ENCODE data around the gene FHOD3.

FHOD3 gene

DNA sequence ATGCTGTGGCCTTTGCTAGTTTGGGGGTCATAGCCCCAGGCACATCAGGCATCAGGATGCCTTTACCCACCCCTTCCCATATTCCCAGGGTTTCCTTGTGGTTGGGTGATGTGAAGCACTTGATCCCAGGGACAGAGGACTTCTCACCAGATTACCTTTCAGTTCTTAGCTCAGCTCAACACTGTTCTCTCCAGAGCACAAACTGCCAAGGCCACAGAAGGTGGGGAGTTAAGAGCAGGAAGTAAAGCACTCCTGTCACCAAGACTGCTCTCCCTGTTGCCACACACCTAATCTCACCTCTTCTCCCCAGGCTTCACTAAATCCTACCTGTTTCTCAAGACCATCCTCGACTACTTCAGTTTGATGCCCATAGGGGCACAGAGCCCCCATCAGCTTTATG is 25.9 kb downstream of the FHOD3 start:
- H3K27ac Mint-ChIP-seq: no peak overlapping the region
- no peaks in the 10 kb centered on the region for H3K4me1 Mint-ChIP-seq (ENCODE audit: low read depth)
- no peak for DNase-seq
- H3K36me3 Mint-ChIP-seq (ENCODE audit: low read depth): no peaks in the 10 kb centered on the region
- no peak overlapping the region for H3K4me3 Mint-ChIP-seq
- H3K9me3 Mint-ChIP-seq: peaks cover 13% of the 10 kb centered on the region
- H3K27me3 Mint-ChIP-seq: peaks cover 50% of the 10 kb centered on the region

DNA sequence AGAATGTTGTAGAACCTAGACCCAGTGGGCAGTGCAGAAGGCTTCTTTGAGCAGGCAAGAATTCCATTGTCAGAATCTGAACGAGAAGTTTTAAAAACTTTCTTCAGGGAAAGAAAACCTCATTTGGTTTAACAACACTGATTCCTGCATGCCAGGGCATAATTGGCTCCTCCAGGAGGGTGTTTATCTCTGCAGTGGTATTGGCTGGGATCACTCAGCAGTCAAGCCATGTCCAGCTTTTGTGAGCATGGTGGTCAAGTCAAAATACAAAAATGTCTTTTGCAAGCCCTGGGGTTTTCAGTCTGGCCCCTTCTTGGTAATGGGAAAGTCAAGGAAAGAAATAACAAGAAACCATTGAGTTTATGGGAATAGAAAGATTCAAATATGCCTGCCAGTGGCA is 28.3 kb downstream of the FHOD3 start:
- Mint-ChIP-seq H3K27me3 (peaks cover 49% of the 10 kb centered on the region), H3K9me3 (no peaks in the 10 kb centered on the region), H3K36me3 (ENCODE audit: low read depth) (no peaks in the 10 kb centered on the region), H3K27ac (no peak overlapping the region), H3K4me3 (no peak overlapping the region), H3K4me1 (ENCODE audit: low read depth) (no peaks in the 10 kb centered on the region)
- no peak for DNase-seq

DNA sequence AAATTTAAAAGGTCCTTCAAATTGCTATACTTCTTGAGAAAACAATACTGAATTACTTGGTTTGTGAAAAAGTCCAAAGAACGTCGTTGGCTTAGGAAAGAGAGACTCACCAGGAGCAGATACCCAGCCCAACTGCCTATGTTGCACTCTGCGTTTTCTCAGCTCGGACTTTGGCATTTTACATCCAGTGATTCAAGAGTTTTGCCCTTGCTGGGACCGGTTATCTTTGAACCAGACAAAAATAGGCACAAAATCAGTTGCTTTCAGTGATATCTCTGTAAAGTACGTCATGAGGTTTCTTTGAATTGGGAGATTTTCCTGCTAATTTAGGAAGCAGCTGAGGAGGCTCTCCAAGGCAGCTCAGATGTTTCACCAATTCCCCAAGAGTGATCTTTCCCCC is 29.3 kb downstream of the FHOD3 start:
- Mint-ChIP-seq H3K4me3 (no peak overlapping the region), H3K4me1 (ENCODE audit: low read depth) (no peaks in the 10 kb centered on the region), H3K36me3 (ENCODE audit: low read depth) (no peaks in the 10 kb centered on the region), H3K9me3 (no peaks in the 10 kb centered on the region), H3K27me3 (peaks cover 44% of the 10 kb centered on the region), H3K27ac (no peak overlapping the region)
- no peak for DNase-seq

DNA sequence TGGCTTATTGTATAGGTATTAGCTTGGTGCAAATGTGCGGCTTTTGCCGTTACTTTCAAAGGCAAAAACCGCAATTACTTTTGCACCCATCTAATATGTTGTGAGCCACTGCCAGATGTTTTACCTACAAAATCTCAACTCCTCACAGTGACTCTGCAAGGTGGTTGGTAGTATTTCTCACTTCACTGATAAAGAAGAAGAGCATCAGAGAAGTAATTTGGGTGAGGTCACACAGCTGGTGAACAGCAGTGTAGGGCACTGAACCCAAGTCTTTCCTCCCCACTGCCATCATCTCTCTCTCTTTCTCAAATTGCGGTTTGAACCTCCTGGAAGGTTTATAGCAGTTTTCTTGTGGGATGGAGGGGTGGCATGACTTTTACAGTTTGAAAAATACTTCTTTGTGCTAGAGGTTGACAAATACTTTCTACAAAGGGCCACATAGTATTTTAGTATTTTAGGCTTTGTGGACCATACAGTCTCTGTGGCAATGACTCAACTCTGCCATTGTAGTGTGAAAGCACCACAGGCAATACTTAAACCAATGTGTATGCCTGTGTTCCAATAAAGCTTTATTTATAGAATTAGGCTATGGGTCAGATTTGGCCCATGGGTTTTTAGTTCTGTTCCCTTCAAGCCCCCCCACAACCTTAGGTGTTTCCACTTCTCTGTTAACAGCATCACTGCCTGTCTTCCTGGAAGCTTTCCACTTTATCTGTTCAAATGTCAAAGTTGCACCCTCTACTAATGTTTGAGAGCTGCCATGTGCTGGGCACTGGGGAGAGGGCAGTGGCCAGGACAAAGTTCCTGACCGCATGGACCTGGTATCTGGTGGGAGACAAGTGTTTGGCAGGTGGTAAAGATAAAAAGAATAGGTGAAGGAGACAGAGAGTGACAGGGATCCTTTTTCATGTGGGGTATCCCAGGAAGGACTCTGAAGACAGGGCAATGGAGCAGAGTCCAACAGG is 30.1 kb downstream of the FHOD3 start:
- Mint-ChIP-seq H3K27ac (no peak overlapping the region), H3K27me3 (peaks cover 37% of the 10 kb centered on the region), H3K4me1 (ENCODE audit: low read depth) (no peaks in the 10 kb centered on the region), H3K4me3 (no peak overlapping the region), H3K36me3 (ENCODE audit: low read depth) (no peaks in the 10 kb centered on the region), H3K9me3 (no peaks in the 10 kb centered on the region)
- no peak for DNase-seq

DNA sequence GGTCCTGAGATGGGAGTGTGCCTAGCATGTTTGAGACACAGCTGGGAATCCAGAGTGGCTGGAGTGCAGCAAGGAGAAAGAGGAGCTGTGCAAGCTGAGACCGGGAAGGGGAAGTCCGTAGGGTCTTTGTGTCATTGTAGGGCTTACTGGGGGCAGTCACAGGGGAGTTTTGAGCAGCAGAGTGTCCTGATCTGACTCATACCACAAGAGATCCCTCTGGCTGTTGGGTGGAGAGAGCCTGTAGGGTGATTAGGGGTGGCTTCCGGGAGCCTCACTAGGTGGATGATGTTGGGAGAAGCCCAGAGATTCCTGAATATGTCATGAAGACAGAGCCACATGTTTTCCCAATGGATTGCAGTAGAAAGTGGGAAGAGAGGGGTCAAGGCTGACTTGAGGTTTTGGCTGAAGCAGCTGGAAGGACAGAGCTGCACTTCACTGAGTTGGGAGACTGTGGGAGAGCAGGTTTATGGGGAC is 30.9 kb downstream of the FHOD3 start:
- no peak for DNase-seq
- Mint-ChIP-seq H3K4me3 (no peak overlapping the region), H3K9me3 (no peaks in the 10 kb centered on the region), H3K27ac (no peak overlapping the region), H3K4me1 (ENCODE audit: low read depth) (no peaks in the 10 kb centered on the region), H3K27me3 (peaks cover 33% of the 10 kb centered on the region), H3K36me3 (ENCODE audit: low read depth) (no peaks in the 10 kb centered on the region)

DNA sequence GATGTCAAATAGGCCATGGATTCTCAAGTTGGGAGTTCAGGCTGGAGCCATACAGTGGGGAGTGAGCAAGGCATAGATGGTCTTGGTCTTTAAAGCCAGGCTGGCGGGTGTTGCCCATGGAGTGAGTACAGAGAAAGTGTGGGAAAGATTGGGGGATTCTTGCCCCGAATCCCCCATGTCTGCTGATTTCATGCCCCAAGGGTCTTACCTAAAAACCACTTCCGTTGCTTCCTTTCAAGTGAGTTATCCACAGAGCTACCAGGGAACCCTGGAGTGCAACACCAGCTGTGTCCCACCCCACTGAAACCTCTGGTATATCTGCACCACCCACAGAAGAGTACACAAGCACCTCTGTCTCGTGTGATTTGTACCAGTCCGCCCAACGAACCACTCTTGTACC is 31.4 kb downstream of the FHOD3 start:
- H3K9me3 Mint-ChIP-seq: no peaks in the 10 kb centered on the region
- peaks cover 29% of the 10 kb centered on the region for H3K27me3 Mint-ChIP-seq
- no peak for DNase-seq
- no peaks in the 10 kb centered on the region for H3K36me3 Mint-ChIP-seq (ENCODE audit: low read depth)
- no peak overlapping the region for H3K27ac Mint-ChIP-seq
- no peaks in the 10 kb centered on the region for H3K4me1 Mint-ChIP-seq (ENCODE audit: low read depth)
- H3K4me3 Mint-ChIP-seq: no peak overlapping the region

DNA sequence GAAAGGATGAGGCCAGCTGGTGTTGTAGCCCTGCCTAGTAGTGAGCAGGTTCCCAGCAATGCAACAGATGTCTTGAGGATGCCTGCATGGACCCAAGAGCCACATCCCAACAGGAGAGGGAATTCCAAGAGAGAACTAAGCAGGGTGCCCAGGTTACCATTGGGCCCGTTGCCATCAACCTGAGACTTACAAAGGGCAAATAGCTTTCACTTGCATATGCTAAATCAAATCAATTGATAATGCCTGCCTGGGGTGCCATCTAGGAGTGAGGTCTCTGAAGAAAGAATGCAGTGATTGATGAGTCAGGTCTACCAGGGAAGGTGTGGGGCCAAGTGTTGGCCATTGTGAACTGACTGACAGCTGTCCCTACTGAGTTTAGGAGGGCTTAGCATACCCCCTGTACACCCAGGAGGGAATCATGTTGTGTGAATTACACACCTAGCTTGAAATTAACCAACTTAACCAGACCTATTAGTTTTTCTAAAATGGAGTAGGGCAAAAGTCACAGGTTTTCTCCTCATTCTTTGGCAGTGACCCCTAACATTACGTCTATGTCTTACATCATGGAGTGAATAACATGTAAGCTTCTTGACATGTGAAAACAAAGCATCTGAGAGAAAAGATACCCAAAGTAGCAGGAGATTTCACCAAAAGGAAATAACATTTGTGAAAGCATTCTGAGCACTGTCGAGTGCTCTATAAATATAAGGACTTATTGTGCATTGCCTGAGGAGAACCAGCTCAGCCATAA is 32.3 kb downstream of the FHOD3 start:
- Mint-ChIP-seq H3K4me3 (no peak overlapping the region), H3K27me3 (peaks cover 26% of the 10 kb centered on the region)

DNA sequence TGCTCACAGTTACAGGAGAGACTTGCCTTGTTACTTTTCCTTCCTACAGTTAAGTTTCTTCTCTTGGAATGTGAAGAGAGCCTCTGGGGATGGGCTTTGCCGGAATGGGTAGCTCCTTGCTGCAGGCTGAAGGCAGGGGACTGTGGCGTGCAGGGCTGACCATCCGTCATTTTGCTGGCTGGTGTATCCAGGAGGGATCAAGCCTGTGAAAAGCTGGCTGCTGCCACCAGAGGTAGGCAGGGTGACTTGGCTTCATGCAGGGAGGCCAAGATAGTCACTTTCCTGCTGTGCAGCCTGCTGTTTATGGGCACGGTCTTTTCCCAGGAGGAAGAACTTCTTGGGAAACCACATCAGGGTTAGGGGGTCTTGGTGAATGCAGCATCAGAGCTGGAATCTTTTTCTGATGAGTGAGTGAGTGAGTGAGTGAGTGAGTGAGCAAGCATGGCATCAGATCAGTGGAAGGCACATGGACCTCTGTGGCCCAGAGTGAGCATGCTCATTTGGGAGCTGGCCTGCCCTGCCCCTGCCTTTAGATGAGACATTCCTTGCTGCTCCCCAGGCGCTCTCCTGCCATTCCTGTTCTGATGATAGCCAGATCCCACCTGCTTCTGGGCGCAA is 33.0 kb downstream of the FHOD3 start:
- H3K27me3 Mint-ChIP-seq: peaks cover 25% of the 10 kb centered on the region
- no peak overlapping the region for H3K4me3 Mint-ChIP-seq
- H3K4me1 Mint-ChIP-seq (ENCODE audit: low read depth): no peaks in the 10 kb centered on the region
- DNase-seq: no peak
- no peak overlapping the region for H3K27ac Mint-ChIP-seq
- H3K9me3 Mint-ChIP-seq: no peaks in the 10 kb centered on the region
- H3K36me3 Mint-ChIP-seq (ENCODE audit: low read depth): no peaks in the 10 kb centered on the region

More for the DNA sequence above, 32.3 kb downstream of the FHOD3 start:
- Mint-ChIP-seq H3K27ac (no peak overlapping the region), H3K4me1 (ENCODE audit: low read depth) (no peaks in the 10 kb centered on the region), H3K9me3 (no peaks in the 10 kb centered on the region), H3K36me3 (ENCODE audit: low read depth) (no peaks in the 10 kb centered on the region)
- DNase-seq: no peak

DNA sequence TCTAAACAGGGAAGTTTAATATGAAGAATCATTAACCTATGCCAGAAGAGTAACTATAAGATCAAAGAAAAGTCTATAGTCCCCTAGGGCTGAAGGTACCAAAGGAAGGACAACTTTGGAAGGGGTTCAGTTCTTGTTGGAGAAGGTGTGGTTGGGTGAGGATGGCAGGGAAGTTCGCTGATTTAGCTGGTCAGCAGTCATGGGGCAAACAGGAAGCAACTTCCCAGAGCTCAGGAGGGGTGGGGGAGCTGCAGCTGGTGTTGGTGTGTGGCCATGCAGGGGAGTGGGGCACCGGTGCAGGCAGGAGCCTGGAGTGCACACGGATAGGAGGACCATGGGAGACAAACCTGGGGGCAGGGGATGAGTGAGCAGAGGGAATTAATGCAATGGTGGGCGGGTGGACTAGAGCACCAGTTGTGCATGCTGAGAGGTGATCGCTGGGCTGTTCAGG is 34.0 kb downstream of the FHOD3 start:
- no peak for DNase-seq
- no peak overlapping the region for H3K27ac Mint-ChIP-seq
- no peaks in the 10 kb centered on the region for H3K9me3 Mint-ChIP-seq
- peaks cover 23% of the 10 kb centered on the region for H3K27me3 Mint-ChIP-seq
- H3K36me3 Mint-ChIP-seq (ENCODE audit: low read depth): no peaks in the 10 kb centered on the region
- no peak overlapping the region for H3K4me3 Mint-ChIP-seq
- H3K4me1 Mint-ChIP-seq (ENCODE audit: low read depth): no peaks in the 10 kb centered on the region

DNA sequence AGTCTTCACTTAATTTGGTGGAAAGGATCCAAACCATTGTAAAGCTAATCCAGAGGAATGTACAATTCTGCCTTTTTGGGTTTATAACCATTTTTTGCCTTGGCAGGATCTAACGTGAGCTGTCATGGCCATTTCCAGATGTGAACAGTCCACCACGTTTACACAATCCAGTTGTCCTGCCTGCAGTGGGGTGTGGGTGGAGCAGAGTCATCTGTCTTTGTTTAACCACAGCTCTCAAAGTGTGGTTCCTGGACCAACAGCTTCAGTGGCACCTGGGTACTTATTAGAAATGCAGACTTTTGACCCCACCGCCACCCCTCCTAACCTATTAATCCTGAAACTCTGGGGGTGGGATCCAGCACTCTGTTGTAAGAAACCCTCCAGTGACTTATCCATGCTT is 35.9 kb downstream of the FHOD3 start:
- Mint-ChIP-seq H3K4me1 (ENCODE audit: low read depth) (no peaks in the 10 kb centered on the region), H3K4me3 (no peak overlapping the region), H3K27me3 (peaks cover 17% of the 10 kb centered on the region), H3K36me3 (ENCODE audit: low read depth) (no peaks in the 10 kb centered on the region), H3K27ac (no peak overlapping the region), H3K9me3 (no peaks in the 10 kb centered on the region)
- DNase-seq: no peak

DNA sequence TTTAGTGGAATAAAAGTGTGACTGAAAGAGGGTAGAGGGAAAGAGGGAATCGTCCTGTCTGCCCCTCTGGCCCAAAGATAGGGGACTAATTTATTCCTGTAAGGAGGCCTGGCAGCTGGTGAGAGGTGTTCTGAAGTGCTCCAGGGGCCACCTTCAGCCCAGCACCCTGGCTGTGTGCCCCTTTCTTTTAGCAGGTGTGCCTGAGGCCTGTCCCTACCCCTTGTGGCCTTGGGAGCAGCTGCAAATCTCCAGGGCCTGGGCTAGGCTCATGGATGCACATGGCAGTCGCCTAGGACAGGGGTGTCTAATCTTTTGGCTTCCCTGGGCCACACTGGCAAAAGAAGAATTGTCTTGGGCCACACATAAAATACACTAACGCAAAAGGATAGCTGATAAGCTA is 37.3 kb downstream of the FHOD3 start:
- peaks cover 10% of the 10 kb centered on the region for H3K27me3 Mint-ChIP-seq
- H3K27ac Mint-ChIP-seq: no peak overlapping the region
- H3K36me3 Mint-ChIP-seq (ENCODE audit: low read depth): no peaks in the 10 kb centered on the region
- DNase-seq: no peak
- H3K9me3 Mint-ChIP-seq: no peaks in the 10 kb centered on the region
- no peaks in the 10 kb centered on the region for H3K4me1 Mint-ChIP-seq (ENCODE audit: low read depth)
- H3K4me3 Mint-ChIP-seq: no peak overlapping the region

DNA sequence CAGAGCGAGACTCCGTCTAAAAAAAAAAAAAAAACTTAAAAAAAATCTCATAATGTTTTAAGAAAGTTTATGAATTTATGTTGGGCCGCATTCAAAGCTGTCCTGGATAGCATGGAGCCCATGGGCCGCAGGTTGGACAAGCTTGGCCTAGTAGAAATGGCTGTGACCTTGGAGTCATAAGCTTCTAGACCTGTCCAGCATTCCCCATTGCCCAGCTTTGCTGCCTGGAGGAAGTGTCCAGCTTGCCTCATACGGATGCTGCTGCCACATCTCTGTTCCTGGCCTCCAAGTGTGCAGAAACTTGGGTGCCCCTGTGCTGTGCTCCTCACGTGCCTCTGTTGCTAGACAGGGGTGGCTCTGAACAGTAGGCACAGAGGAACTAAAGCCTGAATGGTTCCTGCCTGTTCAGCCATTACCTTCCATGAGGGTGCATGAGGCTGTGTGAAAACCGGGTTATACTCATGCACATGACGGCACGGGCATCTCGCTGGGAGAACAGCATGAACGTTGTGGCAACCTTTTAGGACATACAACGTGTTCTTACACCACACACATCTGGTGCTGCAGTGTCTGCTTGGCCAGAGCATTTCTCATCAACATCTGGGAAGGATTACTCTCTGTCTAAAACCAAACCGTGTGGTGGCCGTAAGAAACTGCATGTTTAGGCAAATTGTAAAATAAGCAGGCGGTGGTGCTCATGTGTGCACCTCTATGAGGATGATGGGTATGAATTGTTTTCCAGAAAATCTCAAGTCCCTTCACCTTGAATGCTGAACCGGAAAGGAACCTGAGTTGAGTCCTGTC is 38.2 kb downstream of the FHOD3 start:
- no peaks in the 10 kb centered on the region for H3K4me1 Mint-ChIP-seq (ENCODE audit: low read depth)

DNA sequence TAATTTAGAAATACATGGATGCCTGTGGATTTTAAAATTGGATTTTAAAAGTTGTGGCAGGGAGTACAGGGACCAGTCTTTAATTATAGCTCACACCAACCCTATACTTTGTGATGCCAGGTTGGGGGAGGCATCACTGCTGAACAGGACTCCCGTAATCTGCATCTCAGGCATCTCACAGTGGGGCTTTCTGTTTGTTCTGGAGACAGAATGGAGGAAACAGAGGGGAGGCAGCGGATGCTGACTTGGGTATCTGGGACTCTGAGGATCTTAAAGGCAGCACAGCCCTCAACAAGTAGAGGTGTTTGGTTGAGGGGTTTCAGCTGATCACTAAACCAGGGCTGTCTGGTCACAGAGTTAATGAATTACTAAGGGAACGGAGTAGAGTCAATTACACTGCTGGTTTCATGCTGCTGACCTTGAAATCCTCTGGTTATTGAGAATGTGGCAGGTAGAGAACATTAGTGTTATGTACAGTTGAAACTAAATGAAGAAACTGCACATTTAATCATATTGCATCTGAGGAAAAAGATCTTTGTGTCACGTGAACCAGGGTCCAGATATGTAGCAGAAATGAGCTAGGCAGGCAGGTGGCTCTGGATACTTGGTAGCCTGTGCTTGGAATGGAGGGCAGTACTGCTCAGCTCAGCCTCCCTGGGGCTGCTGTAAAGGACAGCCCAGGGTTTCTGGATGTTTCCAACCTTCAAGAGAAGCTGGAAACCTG is 40.3 kb downstream of the FHOD3 start:
- no peaks in the 10 kb centered on the region for H3K4me1 Mint-ChIP-seq (ENCODE audit: low read depth)
- no peak for DNase-seq
- H3K4me3 Mint-ChIP-seq: no peak overlapping the region
- no peaks in the 10 kb centered on the region for H3K36me3 Mint-ChIP-seq (ENCODE audit: low read depth)
- H3K9me3 Mint-ChIP-seq: peaks cover 10% of the 10 kb centered on the region
- H3K27me3 Mint-ChIP-seq: peaks cover 8% of the 10 kb centered on the region
- no peak overlapping the region for H3K27ac Mint-ChIP-seq

More for the DNA sequence above, 38.2 kb downstream of the FHOD3 start:
- DNase-seq: no peak
- Mint-ChIP-seq H3K9me3 (no peaks in the 10 kb centered on the region), H3K27me3 (peaks cover 7% of the 10 kb centered on the region), H3K36me3 (ENCODE audit: low read depth) (no peaks in the 10 kb centered on the region), H3K27ac (no peak overlapping the region), H3K4me3 (no peak overlapping the region)

All from activated T-cell treated with anti-CD3 and anti-CD28 coated beads, Interleukin-2, amount 50 U/mL, for 24 hours (primary cell).